Activated B cell treated with CpG ODN at 0.5 μM for 24 hours (primary cell): Measurements from ENCODE around the gene PRR5L. TPM values are rescaled to one million over a fixed set of nuclear protein-coding genes. Genes with fewer than 3 reads are reported as not detected.
"Not testable (repeated sequence)": the region's sequence is repeated elsewhere in the genome, so short reads cannot be mapped to it uniquely, and the experiment has no call there.

Experiments
- ATAC-seq: fragments of 200-7000 bp; cut with Tn5 transposase; one replicate; pipeline ENCODE4 v1.10.0; 2021; ENCODE audit warnings: low read depth, mild to moderate bottlenecking, moderate library complexity
- CTCF ChIA-PET: fragments of 350-600 bp; sonication (Branson Sonifier 250); formaldehyde crosslinking; loops from one replicate; lab custom pipeline; 2021; ENCODE audit warnings: antibody characterized with exemption; lab: Charles Lee
- POLR2A ChIA-PET: fragments of 350-600 bp; sonication (Branson Sonifier 250); formaldehyde crosslinking; loops from one replicate; lab custom pipeline; 2021; ENCODE audit warnings: antibody characterized with exemption; lab: Charles Lee
- DNase-seq: peaks from one replicate; pipeline ENCODE4 v3.0.0; 2022
- H3K27ac Mint-ChIP-seq: one replicate; pipeline ENCODE4 v1.8.0; 2020; ENCODE audit warnings: mixed read lengths
- H3K27me3 Mint-ChIP-seq: one replicate; pipeline ENCODE4 v1.8.0; 2021; ENCODE audit warnings: mixed read lengths
- H3K36me3 Mint-ChIP-seq: one replicate; pipeline ENCODE4 v1.8.0; 2021; ENCODE audit warnings: low read depth, mixed read lengths
- H3K4me1 Mint-ChIP-seq: one replicate; pipeline ENCODE4 v1.8.0; 2021; ENCODE audit warnings: mixed read lengths
- H3K4me3 Mint-ChIP-seq: one replicate; pipeline ENCODE4 v1.8.0; 2020; ENCODE audit warnings: mild to moderate bottlenecking, mixed read lengths
- H3K9me3 Mint-ChIP-seq: one replicate; pipeline ENCODE4 v1.8.0; 2020; ENCODE audit warnings: mixed read lengths
- intact Hi-C: fragments of 100-400 bp; cut with micrococcal nuclease; formaldehyde crosslinking; loops from one replicate; pipeline ENCODE4 v1.15.1; 2024
- total RNA-seq: library from RNA; stranded (reverse); gene quantifications from 2 replicates; pipeline ENCODE4 v1.2.3, GENCODE V29; 2022
- TF ChIP-seq, protein P1 (sequence below): fragments of 200-600 bp; IDR thresholded peaks from one replicate; pipeline ENCODE4 v1.8.0; 2022; ENCODE audit warnings: antibody characterized with exemption, mild to moderate bottlenecking

Gene PRR5L
- total RNA-seq, 1 donor from 2014 or later: 1.0 TPM

GRCh38 chr11:36508743-36509142 is 212.7 kb downstream of the PRR5L start:
- H3K4me1 Mint-ChIP-seq: peaks cover 19% of the 10 kb centered on the region
- intact Hi-C loops: no loop called here
- DNase-seq: no peak
- POLR2A ChIA-PET: interaction anchor here (0.6 to 2.1 kb wide), 3 partner anchors 15 to 247 kb away, joined by 4 to 10 read pairs (median 7); partner anchors contain the start of gene COMMD9
- no peak for ATAC-seq
- TF ChIP-seq, protein P1, sequence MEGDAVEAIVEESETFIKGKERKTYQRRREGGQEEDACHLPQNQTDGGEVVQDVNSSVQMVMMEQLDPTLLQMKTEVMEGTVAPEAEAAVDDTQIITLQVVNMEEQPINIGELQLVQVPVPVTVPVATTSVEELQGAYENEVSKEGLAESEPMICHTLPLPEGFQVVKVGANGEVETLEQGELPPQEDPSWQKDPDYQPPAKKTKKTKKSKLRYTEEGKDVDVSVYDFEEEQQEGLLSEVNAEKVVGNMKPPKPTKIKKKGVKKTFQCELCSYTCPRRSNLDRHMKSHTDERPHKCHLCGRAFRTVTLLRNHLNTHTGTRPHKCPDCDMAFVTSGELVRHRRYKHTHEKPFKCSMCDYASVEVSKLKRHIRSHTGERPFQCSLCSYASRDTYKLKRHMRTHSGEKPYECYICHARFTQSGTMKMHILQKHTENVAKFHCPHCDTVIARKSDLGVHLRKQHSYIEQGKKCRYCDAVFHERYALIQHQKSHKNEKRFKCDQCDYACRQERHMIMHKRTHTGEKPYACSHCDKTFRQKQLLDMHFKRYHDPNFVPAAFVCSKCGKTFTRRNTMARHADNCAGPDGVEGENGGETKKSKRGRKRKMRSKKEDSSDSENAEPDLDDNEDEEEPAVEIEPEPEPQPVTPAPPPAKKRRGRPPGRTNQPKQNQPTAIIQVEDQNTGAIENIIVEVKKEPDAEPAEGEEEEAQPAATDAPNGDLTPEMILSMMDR: no peak
- peak overlapping the region; percentile 97 for H3K4me3 Mint-ChIP-seq
- no peaks in the 10 kb centered on the region for H3K9me3 Mint-ChIP-seq
- H3K36me3 Mint-ChIP-seq: peaks cover 30% of the 10 kb centered on the region
- H3K27me3 Mint-ChIP-seq: peaks cover 4% of the 10 kb centered on the region
- peak overlapping the region; percentile 91 for H3K27ac Mint-ChIP-seq
- CTCF ChIA-PET: interaction anchor here (0.7 to 3.6 kb wide), 4 partner anchors 15 to 217 kb away, joined by 3 to 22 read pairs (median 14); no protein-coding TSS in a partner anchor

DNA sequence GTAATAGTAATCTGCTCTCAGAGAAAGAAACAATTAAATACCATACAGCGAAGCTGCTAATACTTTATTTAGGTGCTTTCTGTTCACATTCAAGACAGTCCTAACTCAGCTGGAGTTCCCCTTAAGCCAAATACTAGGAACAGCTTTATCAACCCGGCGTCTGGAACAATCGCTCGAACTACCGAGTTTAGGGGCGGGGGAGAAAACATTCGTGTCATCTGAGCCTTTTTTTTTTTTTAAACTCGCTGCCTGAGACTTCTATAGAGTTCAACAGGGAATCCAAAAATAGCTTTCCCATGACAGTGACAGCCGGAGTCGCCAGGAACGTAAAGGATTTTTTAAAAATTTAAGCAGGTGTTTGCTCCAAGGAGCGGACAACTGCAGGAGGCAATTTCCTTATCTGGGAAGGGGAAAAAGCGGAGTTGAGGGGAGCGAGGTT is 213.1 kb downstream of the PRR5L start:
- ATAC-seq (no peak), DNase-seq (no peak)
- Mint-ChIP-seq H3K36me3 (peaks cover 26% of the 10 kb centered on the region), H3K4me1 (peaks cover 19% of the 10 kb centered on the region), H3K27me3 (peaks cover 8% of the 10 kb centered on the region), H3K27ac (peak overlapping the region; percentile 91), H3K9me3 (peaks cover 3% of the 10 kb centered on the region), H3K4me3 (peak overlapping the region; percentile 97)
- intact Hi-C loops: no loop called here
- ChIA-PET POLR2A (interaction anchor here (0.6 to 2.1 kb wide), 3 partner anchors 16 to 247 kb away, joined by 4 to 10 read pairs (median 7); partner anchors contain the start of gene COMMD9), CTCF (interaction anchor here (0.7 to 3.6 kb wide), 5 partner anchors 16 to 235 kb away, joined by 3 to 22 read pairs (median 9); no protein-coding TSS in a partner anchor)
- TF ChIP-seq, protein P1: no peak

DNA sequence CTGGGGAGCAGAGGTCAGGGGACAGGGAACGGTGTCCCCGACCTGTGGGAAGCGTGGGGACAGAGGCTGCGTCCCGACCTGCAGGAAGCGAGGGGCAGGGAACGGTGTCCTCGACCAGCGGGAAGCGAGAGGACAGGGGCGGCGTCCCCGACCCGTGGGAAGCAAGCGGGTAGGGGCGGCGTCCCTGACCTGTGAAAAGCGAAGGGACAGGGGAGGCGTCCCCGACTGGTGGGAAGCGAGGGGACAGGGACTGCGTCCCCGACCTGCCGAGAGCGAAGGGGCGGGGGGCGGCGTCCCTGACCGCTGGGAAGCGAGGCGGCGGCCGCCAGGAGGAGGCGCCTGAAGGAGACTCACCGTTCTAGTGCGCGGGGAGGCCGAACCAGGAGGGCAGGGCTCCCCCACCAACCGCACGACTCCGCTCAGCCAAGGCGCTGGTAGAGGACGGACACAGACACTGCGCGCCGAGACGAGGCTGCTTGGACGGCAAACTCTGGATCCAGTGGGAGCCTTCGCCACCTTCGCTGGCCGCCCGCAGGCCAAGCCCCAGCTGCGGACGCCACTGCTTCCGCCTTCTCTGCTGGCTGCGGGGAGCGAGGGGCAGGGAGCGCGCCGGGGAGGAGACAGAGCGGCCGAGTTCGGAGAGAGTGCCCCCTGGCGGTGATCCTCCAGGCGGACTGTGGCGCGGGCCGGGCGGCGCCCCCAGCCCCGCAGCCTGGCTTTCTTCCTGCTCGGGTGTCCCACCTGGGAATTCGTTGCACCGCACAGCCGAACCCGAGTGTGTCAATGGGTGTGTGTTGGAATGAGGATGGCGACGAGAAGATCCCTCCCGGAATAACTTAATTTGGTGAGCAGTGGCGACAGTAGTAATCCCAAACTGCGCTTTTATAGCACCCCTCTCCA is 213.9 kb downstream of the PRR5L start, which contains the start of gene TRAF6:
Gene TRAF6, minus strand, starts transcription at position 579 of the 900 bp plus-strand sequence. CDS start 8,757 bp downstream, outside the sequence.
- Mint-ChIP-seq H3K27me3 (peaks cover 9% of the 10 kb centered on the region), H3K4me3 (peak within 1 kb of the TSS; percentile 97), H3K27ac (peak within 1 kb of the TSS; percentile 91), H3K9me3 (peaks cover 3% of the 10 kb centered on the region), H3K4me1 (peaks cover 19% of the 10 kb centered on the region), H3K36me3 (peaks cover 22% of the 10 kb centered on the region)
- CTCF ChIA-PET: interaction anchor here (0.7 to 3.6 kb wide), 12 partner anchors 8 to 237 kb away, joined by 3 to 22 read pairs (median 4); partner anchors contain the start of genes COMMD9 and PRR5L
- peak; percentile 95 for ATAC-seq
- peak; percentile 92 for DNase-seq
- TF ChIP-seq, protein P1: peak; percentile 72
- POLR2A ChIA-PET: interaction anchor here (0.6 to 2.1 kb wide), 4 partner anchors 16 to 220 kb away, joined by 3 to 10 read pairs (median 5); partner anchors contain the start of gene COMMD9
- intact Hi-C loops: loop anchor here (1.0 kb wide), 4 partner anchors 18 to 848 kb away; partner anchors contain the start of genes COMMD9 and TRIM44

DNA sequence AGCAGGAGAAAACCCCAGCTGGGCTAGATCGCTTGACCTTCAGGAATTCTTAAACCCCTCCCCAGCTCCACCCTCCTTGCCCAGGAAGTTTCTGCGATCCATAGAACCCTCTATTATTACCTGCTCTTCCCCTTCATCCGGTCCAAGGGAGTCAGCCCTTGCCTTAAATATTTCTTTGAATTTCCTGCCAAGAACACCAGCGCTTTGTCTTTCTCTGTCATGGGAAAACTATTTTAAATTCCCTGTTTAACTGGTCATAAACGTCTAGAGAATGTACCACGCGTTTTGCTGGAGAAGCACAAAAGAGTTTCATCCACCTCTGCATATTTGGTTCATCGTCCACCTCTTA is 214.5 kb downstream of the PRR5L start:
- DNase-seq (no peak), ATAC-seq (no peak)
- Mint-ChIP-seq H3K4me1 (peaks cover 19% of the 10 kb centered on the region), H3K27ac (peak overlapping the region; percentile 36), H3K9me3 (peaks cover 3% of the 10 kb centered on the region), H3K4me3 (peak overlapping the region; percentile 97), H3K36me3 (peaks cover 21% of the 10 kb centered on the region), H3K27me3 (peaks cover 11% of the 10 kb centered on the region)
- POLR2A ChIA-PET: interaction anchor here (0.9 to 2.1 kb wide), 3 partner anchors 17 to 221 kb away, joined by 3 to 10 read pairs (median 7); partner anchors contain the start of gene COMMD9
- intact Hi-C loops: loop anchor here (1.0 kb wide), 4 partner anchors 18 to 848 kb away; partner anchors contain the start of genes COMMD9 and TRIM44
- TF ChIP-seq, protein P1: no peak
- CTCF ChIA-PET: interaction anchor here (0.7 to 3.6 kb wide), 10 partner anchors 9 to 237 kb away, joined by 3 to 22 read pairs (median 4); partner anchors contain the start of gene COMMD9

- DNase-seq, H3K9me3 Mint-ChIP-seq, ATAC-seq, H3K27ac Mint-ChIP-seq, intact Hi-C loops: not testable (repeated sequence)
- peaks cover 19% of the 10 kb centered on the region for H3K4me1 Mint-ChIP-seq
- CTCF ChIA-PET: interaction anchor here (1.0 to 3.6 kb wide), 5 partner anchors 18 to 236 kb away, joined by 3 to 22 read pairs (median 4); no protein-coding TSS in a partner anchor
- H3K4me3 Mint-ChIP-seq: peak overlapping the region; percentile 97
- H3K36me3 Mint-ChIP-seq: peaks cover 17% of the 10 kb centered on the region
- POLR2A ChIA-PET: interaction anchor here (2.1 kb wide), 2 partner anchors 18 to 221 kb away, joined by 7 to 10 read pairs; partner anchors contain the start of gene COMMD9
- H3K27me3 Mint-ChIP-seq: peaks cover 15% of the 10 kb centered on the region
Measured at GRCh38 chr11:36511062-36511461, 215.0 kb downstream of the PRR5L start.
